Suprapubic skin (tissue), 3 donors: Measurements from ENCODE around the gene ACTR3C.
"Not testable (repeated sequence)": the region's sequence is repeated elsewhere in the genome, so short reads cannot be mapped to it uniquely, and the experiment has no call there.

Source experiments
- POLR2A ChIP-seq, 2 donors: fragments of 450-650 bp; IDR thresholded peaks; one replicate each; pipeline ENCODE4 v1.6.1; 2017; ENCODE audit warnings: antibody characterized with exemption in 2 of 2, mild to moderate bottlenecking in 2 of 2, moderate library complexity in 2 of 2
- TF ChIP-seq, protein P1 (sequence below), 2 donors: fragments of 200-600 bp in 1 of 2; fragments of 450-650 bp in 1 of 2; sonication (generic) in 1 of 2; IDR thresholded peaks; one replicate each; pipeline ENCODE4 v1.5.1; 2016 to 2019; ENCODE audit warnings: antibody characterized with exemption in 2 of 2, mild to moderate bottlenecking in 1 of 2, moderate library complexity in 1 of 2

- TF ChIP-seq POLR2A (IDR thresholded peaks at IDR 0.05): not testable (repeated sequence)
- TF ChIP-seq, protein P1, sequence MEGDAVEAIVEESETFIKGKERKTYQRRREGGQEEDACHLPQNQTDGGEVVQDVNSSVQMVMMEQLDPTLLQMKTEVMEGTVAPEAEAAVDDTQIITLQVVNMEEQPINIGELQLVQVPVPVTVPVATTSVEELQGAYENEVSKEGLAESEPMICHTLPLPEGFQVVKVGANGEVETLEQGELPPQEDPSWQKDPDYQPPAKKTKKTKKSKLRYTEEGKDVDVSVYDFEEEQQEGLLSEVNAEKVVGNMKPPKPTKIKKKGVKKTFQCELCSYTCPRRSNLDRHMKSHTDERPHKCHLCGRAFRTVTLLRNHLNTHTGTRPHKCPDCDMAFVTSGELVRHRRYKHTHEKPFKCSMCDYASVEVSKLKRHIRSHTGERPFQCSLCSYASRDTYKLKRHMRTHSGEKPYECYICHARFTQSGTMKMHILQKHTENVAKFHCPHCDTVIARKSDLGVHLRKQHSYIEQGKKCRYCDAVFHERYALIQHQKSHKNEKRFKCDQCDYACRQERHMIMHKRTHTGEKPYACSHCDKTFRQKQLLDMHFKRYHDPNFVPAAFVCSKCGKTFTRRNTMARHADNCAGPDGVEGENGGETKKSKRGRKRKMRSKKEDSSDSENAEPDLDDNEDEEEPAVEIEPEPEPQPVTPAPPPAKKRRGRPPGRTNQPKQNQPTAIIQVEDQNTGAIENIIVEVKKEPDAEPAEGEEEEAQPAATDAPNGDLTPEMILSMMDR (IDR thresholded peaks at IDR 0.05): not testable (repeated sequence)
Measured at GRCh38 chr7:150288816-150289215, 34.5 kb downstream of the ACTR3C start.
